HepG2 (cell line): Measurements from ENCODE around the gene MKX. TPM values are rescaled to one million over a fixed set of nuclear protein-coding genes. Genes with fewer than 3 reads are reported as not detected.

Experiments
- ATAC-seq: fragments of 200-7000 bp; cut with Tn5 transposase; 3 replicates; pipeline ENCODE4 v1.9.1; 2020; ENCODE audit warnings: mild to moderate bottlenecking, moderate library complexity
- BruUV-seq: library from RNA; stranded (reverse); fragments of 400-500 nt; replicated peaks from 2 replicates; lab custom pipeline; 2021; lab: Mats Ljungman, UMichigan
- CTCF ChIA-PET: fragments of 300-600 bp; formaldehyde crosslinking; extraction: SDS; loops from one replicate; lab custom pipeline; 2021; ENCODE audit warnings: low total read pairs, inconsistent platforms, low intra/inter-chr PET ratio; lab: Yijun Ruan, JAX
- POLR2A ChIA-PET: fragments of 350-600 bp; sonication (Branson Sonifier 250); formaldehyde crosslinking; loops from one replicate; lab custom pipeline; 2020; ENCODE audit warnings: antibody characterized with exemption, inconsistent platforms; lab: Yijun Ruan, JAX
- DNase-seq: peaks from one replicate; pipeline ENCODE4 v3.0.0-alpha.2; 2015; ENCODE audit warnings: low spot score
- FAIRE-seq: peaks from 3 replicates; lab custom pipeline; 2011; peaks lifted over from hg19 to GRCh38; lab: Jason Lieb, UNC
- H2AFZ ChIP-seq: one replicate; pipeline ENCODE4 v1.6.1; 2011; ENCODE audit warnings: low read length, inconsistent platforms
- H3K27ac ChIP-seq: fragments of 300-600 bp; 3 replicates; pipeline ENCODE4 v1.8.0; 2011; ENCODE audit warnings: mixed run types, mild to moderate bottlenecking, mixed read lengths, low read length, inconsistent platforms; ENCODE audit not compliant: insufficient read depth; ENCODE audit errors: extremely low read length
- H3K27me3 ChIP-seq, 2 experiments: fragments of 200-600 bp in 1 of 2; 2 replicates in 1 of 2; 3 replicates in 1 of 2; pipeline versions ENCODE4 v1.6.0 to v1.8.0; 2011; ENCODE audit warnings: low read length in 2 of 2, mild to moderate bottlenecking in 2 of 2, moderate library complexity in 2 of 2, inconsistent platforms in 1 of 2; ENCODE audit not compliant: insufficient read depth in 2 of 2, control insufficient read depth in 1 of 2
- H3K36me3 ChIP-seq, 2 experiments: fragments of 200-600 bp in 1 of 2; replicated peaks in 1 of 2; 2 replicates in 1 of 2; 3 replicates in 1 of 2; pipeline versions ENCODE4 v1.5.1 to v1.8.0; 2011; ENCODE audit warnings: low read length in 2 of 2, inconsistent platforms in 1 of 2; ENCODE audit not compliant: insufficient read depth in 2 of 2, control insufficient read depth in 1 of 2
- H3K4me1 ChIP-seq: 2 replicates; pipeline ENCODE4 v1.5.1; 2012; ENCODE audit warnings: low read length, inconsistent platforms; ENCODE audit not compliant: insufficient read depth
- H3K4me2 ChIP-seq: 2 replicates; pipeline ENCODE4 v1.6.0; 2011; ENCODE audit warnings: low read depth, low read length, inconsistent platforms
- H3K4me3 ChIP-seq, 3 experiments: fragments of 200-600 bp in 1 of 3; sonication (generic), shearing (Covaris generic) in 1 of 3; replicated peaks in 1 of 3; 2 replicates each; pipeline ENCODE4 v1.5.1; 2011 to 2016; ENCODE audit warnings: low read length in 3 of 3, inconsistent platforms in 2 of 3, low read depth in 2 of 3, mild to moderate bottlenecking in 2 of 3, control low read depth in 1 of 3, mixed read lengths in 1 of 3; ENCODE audit not compliant: insufficient read depth in 1 of 3
- H3K79me2 ChIP-seq: one replicate; pipeline ENCODE4 v1.6.1; 2011; ENCODE audit warnings: low read length, inconsistent platforms; ENCODE audit not compliant: insufficient read depth
- H3K9ac ChIP-seq: 2 replicates; pipeline ENCODE4 v1.6.0; 2011; ENCODE audit warnings: mild to moderate bottlenecking, low read depth, low read length, inconsistent platforms; ENCODE audit not compliant: insufficient read depth
- H3K9me3 ChIP-seq: 2 replicates; pipeline ENCODE4 v1.5.1; 2012; ENCODE audit warnings: mild to moderate bottlenecking, low read length
- H4K20me1 ChIP-seq: 2 replicates; pipeline ENCODE4 v1.6.0; 2011; ENCODE audit warnings: inconsistent platforms, mild to moderate bottlenecking, low read length, moderate library complexity; ENCODE audit not compliant: insufficient read depth
- ETV5 ChIP-seq: IDR thresholded peaks from 2 replicates; pipeline ENCODE4 v1.6.1; 2018; ENCODE audit warnings: missing biosample characterization, missing genetic modification reagents, inconsistent platforms, borderline replicate concordance
- GATA4 ChIP-seq: sonication (generic); IDR thresholded peaks from 2 replicates; pipeline ENCODE4 v1.6.1; 2016; ENCODE audit warnings: antibody characterized with exemption, low read depth, borderline replicate concordance
- HNF4A ChIP-seq: sonication (generic); formaldehyde crosslinking; IDR thresholded peaks from 2 replicates; pipeline ENCODE4 v1.4.0; 2020; ENCODE audit warnings: missing genetic modification reagents
- KMT2B ChIP-seq: IDR thresholded peaks from 2 replicates; pipeline ENCODE4 v1.6.1; 2016; ENCODE audit warnings: missing genetic modification reagents, missing compliant biosample characterization
- POGZ ChIP-seq: sonication (generic); formaldehyde crosslinking; IDR thresholded peaks from 2 replicates; pipeline ENCODE4 v1.4.0; 2020; ENCODE audit warnings: mild to moderate bottlenecking, missing genetic modification reagents
- POLR2G ChIP-seq: fragments of 200-400 bp; formaldehyde crosslinking; IDR thresholded peaks from 2 replicates; pipeline ENCODE4 v1.6.1; 2018; ENCODE audit warnings: mild to moderate bottlenecking, low read depth, low read length, moderate library complexity
- PTBP1 ChIP-seq: fragments of 200-400 bp; formaldehyde crosslinking; IDR thresholded peaks from 2 replicates; pipeline ENCODE4 v1.6.1; 2018; ENCODE audit warnings: low read length, low read depth; ENCODE audit not compliant: poor library complexity, severe bottlenecking
- RFXAP ChIP-seq: sonication (generic); formaldehyde crosslinking; IDR thresholded peaks from 2 replicates; pipeline ENCODE4 v1.4.0; 2020; ENCODE audit warnings: missing genetic modification reagents, borderline replicate concordance
- THYN1 ChIP-seq: sonication (generic); formaldehyde crosslinking; IDR thresholded peaks from 2 replicates; pipeline ENCODE4 v1.8.1; 2023; ENCODE audit warnings: low read depth, mild to moderate bottlenecking, moderate library complexity, missing genetic modification reagents, borderline replicate concordance
- ZNF24 ChIP-seq: fragments of 450-650 bp; IDR thresholded peaks from 2 replicates; pipeline ENCODE4 v1.6.1; 2017; ENCODE audit warnings: antibody characterized with exemption, mild to moderate bottlenecking
- ZNF264 ChIP-seq: sonication (generic); formaldehyde crosslinking; IDR thresholded peaks from 2 replicates; pipeline ENCODE4 v1.4.0; 2020; ENCODE audit warnings: missing genetic modification reagents
- ZNF337 ChIP-seq: sonication (generic); formaldehyde crosslinking; IDR thresholded peaks from 2 replicates; pipeline ENCODE4 v1.5.1; 2020; ENCODE audit warnings: missing genetic modification reagents, low read depth, mild to moderate bottlenecking, borderline replicate concordance
- ZNF382 ChIP-seq: sonication (generic); formaldehyde crosslinking; IDR thresholded peaks from 2 replicates; pipeline ENCODE4 v1.5.0; 2020; ENCODE audit warnings: missing genetic modification reagents, mild to moderate bottlenecking, borderline replicate concordance
- ZNF768 ChIP-seq: sonication (generic); formaldehyde crosslinking; IDR thresholded peaks from 2 replicates; pipeline ENCODE4 v1.4.0; 2020; ENCODE audit warnings: missing genetic modification reagents
- ZNF782 ChIP-seq: sonication (generic); formaldehyde crosslinking; IDR thresholded peaks from 2 replicates; pipeline ENCODE4 v1.4.0; 2020; ENCODE audit warnings: missing genetic modification reagents, mild to moderate bottlenecking, borderline replicate concordance
- ZSCAN22 ChIP-seq: sonication (generic); formaldehyde crosslinking; IDR thresholded peaks from 2 replicates; pipeline ENCODE4 v1.4.0; 2020; ENCODE audit warnings: mild to moderate bottlenecking, missing genetic modification reagents
- WGBS: methylation state at CpG from one replicate; pipeline ENCODE4 v1.1.6; 2017; ENCODE audit warnings: low lambda C conversion rate; 5-methylcytosine and 5-hydroxymethylcytosine counted together
- in situ Hi-C: cut with HindIII; loops from 2 replicates; pipeline ENCODE4 v1.10.0; 2017; ENCODE audit warnings: low pct_unique_long_range_greater_than_20kb; ENCODE audit not compliant: extremely low pct_ligation_motif_present
- intact Hi-C: fragments of 100-400 bp; cut with micrococcal nuclease; formaldehyde crosslinking; loops from one replicate; pipeline ENCODE4 v1.10.0; 2022; ENCODE audit not compliant: unreplicated experiment
- polyA plus RNA-seq, 8 experiments: library from polyadenylated mRNA; depleted of rRNA in 3 of 8; stranded (reverse) in 7 of 8; unstranded in 1 of 8; fragments of >200 nt; fragmentation: Illumina TruSeq in 4 of 8; extraction: Trizol in 4 of 8; gene quantifications; 2 replicates each; pipeline versions ENCODE4 v1.2.1 to v1.2.3, GENCODE V29; 2011 to 2016; ENCODE audit warnings: low read depth in 4 of 8, missing spikeins in 1 of 8, mixed read lengths in 1 of 8; ENCODE audit not compliant: insufficient read depth in 1 of 8
- total RNA-seq, 5 experiments: library from RNA; depleted of rRNA; stranded (reverse); fragments of >200 nt; fragmentation: Illumina TruSeq; extraction: Trizol; gene quantifications; 2 replicates each; pipeline ENCODE4 v1.2.3, GENCODE V29; 2016; ENCODE audit warnings: low read depth in 1 of 5
- TF ChIP-seq, protein P1 (sequence below): IDR thresholded peaks from 2 replicates; pipeline ENCODE4 v1.6.1; 2012; ENCODE audit warnings: low read depth, low read length, improper control_type of control experiment
- TF ChIP-seq, protein P2 (sequence below): sonication (generic); formaldehyde crosslinking; IDR thresholded peaks from 2 replicates; pipeline ENCODE4 v1.5.1; 2020; ENCODE audit warnings: mild to moderate bottlenecking, missing genetic modification reagents, borderline replicate concordance

Gene MKX
- total and polyA plus RNA-seq, 2 of the 13 experiments (the other 11 are each of a cell fraction or from before 2014, with no cell fraction given): not detected

DNA sequence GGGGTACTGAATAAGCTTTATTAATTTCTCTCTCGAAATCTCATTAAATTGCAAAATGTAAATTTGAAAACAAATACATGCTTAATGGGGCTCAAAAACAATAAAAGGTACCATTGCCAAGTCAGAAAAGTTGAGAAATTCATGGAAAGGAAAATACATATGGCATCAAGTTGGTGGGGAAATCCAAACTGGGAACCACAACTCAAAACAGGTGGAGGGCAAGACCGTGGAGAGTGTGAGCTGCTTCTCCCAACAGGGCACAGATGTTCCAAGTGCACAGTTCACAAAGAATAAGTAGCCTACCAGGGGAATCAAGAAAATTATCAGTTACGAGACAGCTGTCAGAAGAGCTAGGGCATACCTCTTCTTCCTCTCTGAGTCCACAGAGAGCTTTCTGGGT, 26.6 kb downstream of the MKX start:
- POLR2A ChIA-PET: no interaction called here
- CTCF ChIA-PET: no interaction called here
- H3K4me1 ChIP-seq: no peaks in the 10 kb centered on the region
- H2AFZ ChIP-seq: no peak overlapping the region
- DNase-seq (no peak), ATAC-seq (no peak), FAIRE-seq (no peak)
- no peaks in the 10 kb centered on the region for H3K9me3 ChIP-seq
- H3K27ac ChIP-seq: no peak overlapping the region
- H3K79me2 ChIP-seq: no peaks in the 10 kb centered on the region
- intact Hi-C loops (no loop called here), in situ Hi-C loops (no loop called here)
- 1% methylated on average over 2 of the region's 3 CpGs for WGBS
- no peak overlapping the region for H3K4me2 ChIP-seq
- no peaks in the 10 kb centered on the region; a peak in 1 of 5 replicates for H3K27me3 ChIP-seq
- H3K4me3 ChIP-seq: no peak overlapping the region
- H3K9ac ChIP-seq: no peak overlapping the region
- BruUV-seq: no TSS peak
- no peaks in the 10 kb centered on the region for H3K36me3 ChIP-seq
- no peak for TF ChIP-seq PTBP1
- TF ChIP-seq ZNF264 (CRISPR knock-in tag): no peak
- TF ChIP-seq ZNF337 (CRISPR knock-in tag): no peak
- TF ChIP-seq ZNF382 (CRISPR knock-in tag): no peak
- no peak for TF ChIP-seq POLR2G
- no peak for TF ChIP-seq RFXAP
- TF ChIP-seq ZNF782: no peak
- no peak for TF ChIP-seq ZNF24
- TF ChIP-seq ZNF768 (CRISPR knock-in tag): no peak
- TF ChIP-seq KMT2B (CRISPR knock-in tag): no peak
- TF ChIP-seq THYN1 (CRISPR knock-in tag): no peak
- no peak for TF ChIP-seq ETV5 (CRISPR knock-in tag)
- no peak for TF ChIP-seq GATA4
- no peak for TF ChIP-seq HNF4A (CRISPR knock-in tag)
- TF ChIP-seq ZSCAN22 (CRISPR knock-in tag): no peak
- TF ChIP-seq, protein P1, sequence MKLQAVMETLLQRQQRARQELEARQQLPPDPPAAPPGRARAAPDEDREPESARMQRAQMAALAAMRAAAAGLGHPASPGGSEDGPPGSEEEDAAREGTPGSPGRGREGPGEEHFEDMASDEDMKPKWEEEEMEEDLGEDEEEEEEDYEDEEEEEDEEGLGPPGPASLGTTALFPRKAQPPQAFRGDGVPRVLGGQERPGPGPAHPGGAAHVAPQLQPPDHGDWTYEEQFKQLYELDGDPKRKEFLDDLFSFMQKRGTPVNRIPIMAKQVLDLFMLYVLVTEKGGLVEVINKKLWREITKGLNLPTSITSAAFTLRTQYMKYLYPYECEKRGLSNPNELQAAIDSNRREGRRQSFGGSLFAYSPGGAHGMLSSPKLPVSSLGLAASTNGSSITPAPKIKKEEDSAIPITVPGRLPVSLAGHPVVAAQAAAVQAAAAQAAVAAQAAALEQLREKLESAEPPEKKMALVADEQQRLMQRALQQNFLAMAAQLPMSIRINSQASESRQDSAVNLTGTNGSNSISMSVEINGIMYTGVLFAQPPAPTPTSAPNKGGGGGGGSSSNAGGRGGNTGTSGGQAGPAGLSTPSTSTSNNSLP: no peak
- TF ChIP-seq POGZ (CRISPR knock-in tag): no peak
- TF ChIP-seq, protein P2, sequence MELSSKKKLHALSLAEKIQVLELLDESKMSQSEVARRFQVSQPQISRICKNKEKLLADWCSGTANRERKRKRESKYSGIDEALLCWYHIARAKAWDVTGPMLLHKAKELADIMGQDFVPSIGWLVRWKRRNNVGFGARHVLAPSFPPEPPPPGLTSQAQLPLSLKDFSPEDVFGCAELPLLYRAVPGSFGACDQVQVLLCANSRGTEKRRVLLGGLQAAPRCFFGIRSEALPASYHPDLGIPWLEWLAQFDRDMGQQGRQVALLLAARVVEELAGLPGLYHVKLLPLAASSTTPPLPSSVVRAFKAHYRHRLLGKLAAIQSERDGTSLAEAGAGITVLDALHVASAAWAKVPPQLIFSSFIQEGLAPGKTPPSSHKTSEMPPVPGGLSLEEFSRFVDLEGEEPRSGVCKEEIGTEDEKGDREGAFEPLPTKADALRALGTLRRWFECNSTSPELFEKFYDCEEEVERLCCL: no peak
- H4K20me1 ChIP-seq: no peaks in the 10 kb centered on the region
